IPS DF 6.9 (cell line): ENCODE data around the gene SRPK3.

Experiments
- DNase-seq: peaks from one replicate; pipeline ENCODE4 v3.0.0-alpha.2; 2013; ENCODE audit warnings: low read depth, low spot score
- H3K27ac ChIP-seq: one replicate; pipeline ENCODE4 v1.5.1; 2013; ENCODE audit warnings: low read length, control low read depth
- H3K27me3 ChIP-seq: 2 replicates; pipeline ENCODE4 v1.6.1; 2013; ENCODE audit warnings: mild to moderate bottlenecking, low read length; ENCODE audit not compliant: control insufficient read depth, insufficient read depth
- H3K36me3 ChIP-seq: 2 replicates; pipeline ENCODE4 v1.6.1; 2013; ENCODE audit warnings: low read length; ENCODE audit not compliant: control insufficient read depth, insufficient read depth
- H3K4me1 ChIP-seq: 2 replicates; pipeline ENCODE4 v1.6.1; 2013; ENCODE audit warnings: low read length; ENCODE audit not compliant: control insufficient read depth, insufficient read depth
- H3K4me3 ChIP-seq: 2 replicates; pipeline ENCODE4 v1.5.1; 2013; ENCODE audit warnings: mild to moderate bottlenecking, low read length
- H3K9me3 ChIP-seq: 2 replicates; pipeline ENCODE4 v1.6.1; 2013; ENCODE audit warnings: low read length, inconsistent platforms; ENCODE audit not compliant: control insufficient read depth, insufficient read depth
- WGBS: extraction: QIAGEN DNeasy Blood & Tissue Kit; methylation state at CpG from one replicate; pipeline ENCODE4 v1.1.7; 2013; ENCODE audit warnings: mixed read lengths, missing lambda C conversion rate; ENCODE audit not compliant: insufficient read length, insufficient coverage; 5-methylcytosine and 5-hydroxymethylcytosine counted together

The SRPK3 gene

GRCh38 chrX:153765138-153766079 lies 15.4 kb upstream of the SRPK3 start:
- no peaks in the 10 kb centered on the region for H3K9me3 ChIP-seq
- H3K27me3 ChIP-seq, result no peaks in the 10 kb centered on the region
- no peaks in the 10 kb centered on the region for H3K36me3 ChIP-seq
- no peak overlapping the region for H3K4me3 ChIP-seq
- no CpG with 5 or more reads among the region's 27 CpGs for WGBS
- no peak for DNase-seq
- no peaks in the 10 kb centered on the region; the same call in 1 of the 2 replicates for H3K4me1 ChIP-seq
- H3K27ac ChIP-seq, result no peak overlapping the region

- no CpG with 5 or more reads among the region's 21 CpGs for WGBS
These were observed 14.6 kb upstream of the SRPK3 start for GRCh38 chrX:153766098-153766817.

GRCh38 chrX:153766871-153767673 lies 13.8 kb upstream of the SRPK3 start:
- H3K4me3 ChIP-seq, result no peak overlapping the region
- H3K36me3 ChIP-seq, result no peaks in the 10 kb centered on the region
- H3K4me1 ChIP-seq, result no peaks in the 10 kb centered on the region; the same call in 1 of the 2 replicates
- H3K27me3 ChIP-seq, result no peaks in the 10 kb centered on the region
- no peak overlapping the region for H3K27ac ChIP-seq
- no peaks in the 10 kb centered on the region for H3K9me3 ChIP-seq
- WGBS, result no CpG with 5 or more reads among the region's 56 CpGs
- no peak for DNase-seq

More at GRCh38 chrX:153766098-153766817, 14.6 kb upstream of the SRPK3 start:
- no peak overlapping the region for H3K4me3 ChIP-seq
- no peaks in the 10 kb centered on the region; the same call in 1 of the 2 replicates for H3K4me1 ChIP-seq
- DNase-seq, result no peak
- H3K27ac ChIP-seq, result no peak overlapping the region
- no peaks in the 10 kb centered on the region for H3K36me3 ChIP-seq
- no peaks in the 10 kb centered on the region for H3K27me3 ChIP-seq
- H3K9me3 ChIP-seq, result no peaks in the 10 kb centered on the region

GRCh38 chrX:153767674-153768055 lies 13.2 kb upstream of the SRPK3 start:
- H3K9me3 ChIP-seq, result no peaks in the 10 kb centered on the region
- H3K4me1 ChIP-seq, result no peaks in the 10 kb centered on the region; the same call in 1 of the 2 replicates
- WGBS, result no CpG with 5 or more reads among the region's 20 CpGs
- H3K4me3 ChIP-seq, result no peak overlapping the region
- no peaks in the 10 kb centered on the region for H3K27me3 ChIP-seq
- no peaks in the 10 kb centered on the region for H3K36me3 ChIP-seq
- H3K27ac ChIP-seq, result no peak overlapping the region
- DNase-seq, result no peak

- Histone ChIP-seq H3K9me3 (no peaks in the 10 kb centered on the region), H3K27ac (no peak overlapping the region), H3K4me3 (no peak overlapping the region), H3K27me3 (no peaks in the 10 kb centered on the region), H3K4me1 (no peaks in the 10 kb centered on the region; the same call in 1 of the 2 replicates), H3K36me3 (no peaks in the 10 kb centered on the region)
- no CpG with 5 or more reads among the region's 22 CpGs for WGBS
- no peak for DNase-seq
These were observed 12.3 kb upstream of the SRPK3 start for GRCh38 chrX:153768311-153769157.

GRCh38 chrX:153769158-153769864 lies 11.5 kb upstream of the SRPK3 start:
- DNase-seq, result no peak
- Histone ChIP-seq H3K9me3 (no peaks in the 10 kb centered on the region), H3K27me3 (no peaks in the 10 kb centered on the region), H3K27ac (no peak overlapping the region), H3K36me3 (no peaks in the 10 kb centered on the region), H3K4me1 (no peaks in the 10 kb centered on the region), H3K4me3 (no peak overlapping the region)
- WGBS, result no CpG with 5 or more reads among the region's 23 CpGs

GRCh38 chrX:153769865-153770600 lies 10.8 kb upstream of the SRPK3 start:
- Histone ChIP-seq H3K36me3 (no peaks in the 10 kb centered on the region), H3K4me1 (no peaks in the 10 kb centered on the region), H3K4me3 (no peak overlapping the region), H3K9me3 (no peaks in the 10 kb centered on the region), H3K27ac (no peak overlapping the region), H3K27me3 (no peaks in the 10 kb centered on the region)
- no CpG with 5 or more reads among the region's 25 CpGs for WGBS
- no peak for DNase-seq

GRCh38 chrX:153770601-153771414 lies 10.0 kb upstream of the SRPK3 start:
- no peaks in the 10 kb centered on the region for H3K27me3 ChIP-seq
- H3K27ac ChIP-seq, result no peak overlapping the region
- DNase-seq, result no peak
- no peak overlapping the region for H3K4me3 ChIP-seq
- no peaks in the 10 kb centered on the region for H3K9me3 ChIP-seq
- WGBS, result no CpG with 5 or more reads among the region's 18 CpGs
- H3K36me3 ChIP-seq, result no peaks in the 10 kb centered on the region
- H3K4me1 ChIP-seq, result no peaks in the 10 kb centered on the region
